CD4-positive, alpha-beta T cell treated with Interleukin-2 at 100 ng/mL for 4 hours (primary cell): ENCODE measurements around the gene RGS3.

Source experiments
- DNase-seq: peaks from one replicate; pipeline ENCODE4 v3.0.0-alpha.2; 2020; ENCODE audit warnings: low spot score

Gene RGS3

DNA sequence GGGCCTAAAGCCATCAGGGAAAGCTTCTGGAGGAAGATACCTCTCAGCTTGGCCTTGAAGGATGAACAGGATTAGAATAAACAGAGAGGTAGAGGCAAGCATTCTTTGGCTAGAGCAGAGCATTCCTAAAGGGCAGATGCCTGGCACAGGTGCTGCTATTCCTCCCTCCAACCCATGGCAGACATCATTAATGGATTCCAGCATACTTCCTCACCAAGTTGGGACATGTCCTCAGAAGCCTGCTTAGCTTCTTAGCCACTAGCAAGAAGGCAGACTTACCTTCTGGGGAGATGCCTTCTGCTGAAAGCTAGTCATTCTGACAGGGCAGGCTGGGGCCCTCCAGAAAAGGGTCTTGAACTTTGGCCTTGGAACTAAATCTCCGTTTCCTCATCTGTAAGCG lies 122.0 kb downstream of the RGS3 start:
- no peak for DNase-seq

DNA sequence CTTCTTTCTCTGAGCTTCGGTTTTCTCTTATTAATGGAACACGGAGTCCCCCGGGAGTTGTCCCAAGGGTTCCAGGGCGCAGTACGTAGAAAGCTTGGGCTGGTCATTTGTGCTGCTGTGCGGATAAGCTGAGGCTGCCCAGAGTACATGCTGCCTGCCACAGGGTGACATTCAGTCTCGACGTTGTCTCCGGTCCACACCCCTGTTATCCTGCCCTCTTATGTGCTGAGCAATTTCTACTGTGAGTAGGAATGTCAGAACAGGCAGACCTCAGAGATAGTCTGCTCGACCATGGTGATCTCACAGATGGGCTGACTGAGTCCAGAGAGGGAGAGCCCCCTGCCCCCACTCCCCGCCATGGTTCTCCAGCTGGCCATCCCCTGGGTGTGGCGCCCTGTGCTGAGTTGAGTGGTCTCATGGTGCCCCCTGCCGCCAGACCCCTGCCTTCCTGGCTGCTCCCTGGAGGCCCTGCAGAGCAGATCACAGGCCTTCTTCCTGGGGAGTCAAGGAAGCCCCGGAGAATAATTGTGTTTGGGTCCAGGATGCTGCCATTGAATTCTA lies 124.0 kb downstream of the RGS3 start:
- DNase-seq = no peak

DNA sequence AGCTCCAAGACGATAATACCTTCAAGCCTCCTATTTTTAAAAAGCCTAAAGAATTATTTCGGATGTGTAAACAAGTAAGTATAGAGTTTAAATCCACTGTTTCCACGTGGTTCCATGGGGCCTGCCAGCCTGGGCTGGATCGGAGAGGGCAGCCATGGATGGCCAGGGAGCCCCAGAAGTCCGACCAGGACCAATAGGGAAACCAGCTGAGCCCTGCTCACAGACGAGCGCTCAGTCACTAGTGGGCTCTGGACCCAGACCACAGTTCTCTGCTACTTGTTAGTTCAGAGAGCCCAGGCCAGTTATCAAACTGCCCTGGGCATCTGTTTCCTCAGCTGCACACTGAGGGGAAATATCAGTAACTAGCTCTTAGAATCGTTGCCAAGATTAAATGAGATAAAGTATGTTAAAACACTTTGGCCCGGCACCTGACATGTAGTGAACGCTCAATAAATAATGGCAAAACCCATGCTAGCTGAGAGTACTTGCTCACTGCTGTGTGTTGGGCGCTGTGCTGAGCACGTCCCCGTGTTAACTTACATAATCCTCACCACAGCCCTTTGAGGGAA lies 124.8 kb downstream of the RGS3 start:
- DNase-seq = no peak

DNA sequence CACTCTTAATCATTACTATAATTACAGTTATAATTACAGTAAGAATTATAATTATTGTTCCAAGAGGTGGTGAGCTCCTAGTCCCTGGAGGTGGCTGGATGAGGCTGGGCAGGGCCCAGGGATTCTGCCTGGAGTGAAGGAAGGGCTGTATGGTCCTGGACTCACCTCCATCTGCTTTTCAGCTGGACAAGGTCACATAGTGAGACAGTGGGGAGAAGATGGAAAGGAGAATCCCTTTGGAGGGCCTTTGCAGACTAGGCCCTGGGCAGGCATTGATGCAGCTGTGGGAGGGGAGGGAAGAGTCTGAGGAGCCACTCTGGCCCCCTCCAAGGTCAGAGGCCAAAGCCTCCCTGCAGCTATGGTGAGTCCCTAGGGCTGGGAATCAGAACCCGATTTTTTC lies 125.4 kb downstream of the RGS3 start:
- DNase-seq = no peak

DNA sequence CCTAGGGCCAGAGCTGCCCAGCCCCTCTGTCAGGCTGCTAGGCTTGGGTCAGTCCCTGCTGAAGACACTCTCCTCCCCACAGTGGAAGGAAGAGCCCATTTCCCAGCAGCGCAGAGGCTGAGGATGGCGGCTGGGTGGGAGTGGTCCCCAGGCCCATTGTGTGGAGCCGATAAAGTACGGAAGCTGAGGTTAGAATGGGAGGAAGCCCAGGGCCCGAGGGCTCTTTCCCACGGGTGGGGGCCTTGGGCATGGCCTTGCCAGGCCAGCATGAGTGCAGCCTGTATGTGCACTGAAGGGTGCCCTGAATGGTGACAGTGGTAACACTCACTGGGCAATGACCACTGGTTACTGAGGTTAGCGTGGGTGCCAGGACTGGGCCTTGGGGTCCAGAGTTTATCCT lies 125.9 kb downstream of the RGS3 start:
- no peak for DNase-seq

DNA sequence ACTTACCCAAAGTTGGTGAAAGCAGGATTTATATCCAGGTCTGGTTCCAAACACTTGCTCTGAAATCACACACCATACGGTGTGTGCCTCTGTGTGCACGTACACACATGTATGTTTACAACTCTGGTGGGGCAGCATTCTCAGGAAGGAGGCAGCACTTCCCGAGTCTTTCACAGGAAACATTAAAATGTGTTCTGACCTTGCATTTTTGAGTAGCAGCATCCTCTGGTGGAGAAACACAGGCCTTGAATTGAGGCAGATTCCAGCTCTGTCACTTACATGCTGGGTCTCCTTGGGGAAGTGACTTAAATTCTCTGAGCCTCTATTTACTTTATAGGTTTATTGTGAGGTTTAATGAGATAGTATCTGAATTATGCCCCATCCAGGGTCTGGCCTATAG lies 126.4 kb downstream of the RGS3 start:
- DNase-seq = peak; percentile 26

DNA sequence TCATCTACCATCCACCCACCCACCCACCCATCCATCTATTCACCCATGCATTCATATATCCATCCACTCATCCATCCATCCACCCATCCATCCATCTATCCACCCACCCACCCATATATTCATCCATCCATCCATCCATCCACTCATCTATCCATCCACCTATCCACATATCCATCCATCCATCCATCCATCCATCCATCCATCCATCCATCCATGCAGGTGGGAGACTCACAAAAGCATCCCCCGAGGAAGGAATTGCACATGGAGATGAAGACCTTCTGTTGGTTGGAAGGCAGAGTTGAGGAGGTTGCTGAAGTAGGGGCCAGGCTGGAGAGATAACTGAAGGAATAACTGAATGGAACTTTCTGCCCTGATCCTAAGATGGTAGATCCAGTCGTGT lies 126.9 kb downstream of the RGS3 start:
- no peak for DNase-seq

DNA sequence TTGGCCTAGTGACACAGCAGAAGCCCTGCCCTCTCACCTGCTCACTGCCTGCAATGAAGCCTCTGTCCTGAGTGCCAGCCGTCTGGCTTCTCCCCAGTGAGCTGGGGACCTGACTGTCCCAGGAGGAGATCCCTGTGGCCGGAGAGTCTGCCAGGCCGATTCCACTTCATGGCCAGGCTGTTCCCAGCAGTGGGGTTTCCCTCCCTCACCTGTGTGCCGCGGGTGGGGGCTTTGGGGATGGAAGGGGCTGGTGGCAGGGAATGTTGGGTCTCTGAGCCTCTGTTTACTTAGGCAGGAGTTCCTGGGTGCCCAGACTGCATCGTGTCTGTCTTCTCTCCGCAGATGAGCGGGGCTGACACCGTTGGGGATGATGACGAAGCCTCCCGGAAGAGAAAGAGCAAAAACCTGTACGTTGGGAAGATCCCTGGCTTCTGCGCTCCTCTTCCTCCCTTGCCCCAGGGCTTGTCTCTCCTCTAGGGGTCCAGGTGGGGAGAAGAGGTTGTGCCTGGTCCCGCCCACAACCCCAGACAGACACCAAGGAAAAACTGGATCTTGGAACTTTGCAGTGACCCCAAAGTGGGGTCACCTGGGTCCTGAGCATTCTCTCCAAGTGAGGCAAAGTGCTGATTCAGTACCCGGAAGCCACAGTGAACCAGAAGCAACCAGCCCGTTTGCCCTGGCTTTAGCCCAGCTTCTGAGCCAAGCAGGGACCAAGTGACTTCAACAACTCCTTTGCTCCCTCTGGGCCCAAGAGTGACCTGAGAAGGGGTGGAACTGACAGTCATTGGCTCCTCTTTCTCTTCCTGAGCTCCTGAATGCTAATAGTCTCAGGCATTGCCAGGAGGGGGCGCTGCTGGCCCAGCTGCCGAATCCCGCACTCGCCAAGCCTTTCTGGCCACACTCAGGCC lies 127.7 kb downstream of the RGS3 start:
- DNase-seq = peak; percentile 42

DNA sequence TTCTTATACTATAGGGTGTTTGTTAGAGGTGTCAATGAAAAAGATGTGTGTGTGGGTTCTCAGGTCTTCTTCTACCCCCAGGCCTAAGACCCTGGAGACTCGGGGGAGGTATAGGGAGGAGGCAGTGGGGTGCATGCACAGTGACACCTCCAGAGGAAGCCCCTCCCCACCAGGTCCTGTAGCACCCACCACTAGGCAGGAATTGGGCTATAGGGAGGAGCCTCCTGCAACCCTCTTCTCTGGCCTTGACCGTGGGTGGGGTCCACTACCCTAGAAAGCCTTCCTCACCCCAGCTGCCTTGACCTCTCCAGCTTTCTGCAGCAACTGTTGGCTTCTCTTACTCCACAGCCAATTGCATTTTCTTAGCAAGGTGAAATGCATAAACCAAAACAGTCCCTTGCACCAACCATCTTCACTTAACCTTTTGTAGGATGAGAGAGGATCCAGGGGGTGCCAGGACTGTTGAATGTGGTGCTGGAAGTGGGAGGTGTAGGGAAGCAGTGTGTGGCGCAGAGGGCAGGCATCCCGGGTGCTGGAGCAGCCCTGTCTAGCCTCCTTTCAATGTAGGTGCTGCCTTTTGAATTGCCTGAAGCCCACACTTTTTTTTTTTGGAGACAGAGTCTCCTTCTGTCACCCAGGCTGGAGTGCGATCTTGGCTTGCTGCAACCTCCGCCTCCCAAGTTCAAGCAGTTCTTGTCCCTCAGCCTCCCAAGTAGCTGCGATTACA lies 128.5 kb downstream of the RGS3 start:
- DNase-seq = no peak

DNA sequence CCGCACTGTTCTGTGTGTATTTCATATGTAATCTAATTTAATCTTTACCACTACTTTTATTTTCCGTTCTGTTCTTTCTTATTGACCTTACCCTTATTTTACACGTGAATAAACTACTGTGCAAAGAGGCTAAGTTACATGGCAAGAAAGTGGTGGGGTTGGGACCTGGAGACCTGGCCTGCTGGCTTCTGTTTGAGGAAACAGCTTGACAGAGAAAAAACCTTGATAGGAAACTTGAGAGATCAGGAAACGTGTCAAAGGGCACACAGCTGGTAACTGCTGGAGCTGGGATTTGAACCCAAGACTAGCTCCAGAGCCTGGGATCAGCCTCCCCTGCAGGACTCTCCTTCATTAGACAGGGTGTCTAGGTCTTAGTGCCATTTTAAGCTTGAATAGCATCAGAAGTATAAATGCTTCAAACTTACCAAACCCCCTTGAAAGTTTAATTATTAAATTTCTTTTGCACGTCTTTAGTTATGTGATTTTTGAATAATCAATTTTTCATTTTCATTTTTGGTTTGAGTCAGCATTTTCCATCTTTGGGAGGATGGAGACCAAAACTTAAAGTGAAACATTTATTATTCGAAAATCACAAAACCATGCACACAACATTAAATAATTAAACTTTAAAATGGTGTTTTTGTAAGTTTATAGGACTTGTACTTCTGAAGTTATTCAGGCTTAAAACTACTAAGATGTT lies 129.5 kb downstream of the RGS3 start:
- no peak for DNase-seq

DNA sequence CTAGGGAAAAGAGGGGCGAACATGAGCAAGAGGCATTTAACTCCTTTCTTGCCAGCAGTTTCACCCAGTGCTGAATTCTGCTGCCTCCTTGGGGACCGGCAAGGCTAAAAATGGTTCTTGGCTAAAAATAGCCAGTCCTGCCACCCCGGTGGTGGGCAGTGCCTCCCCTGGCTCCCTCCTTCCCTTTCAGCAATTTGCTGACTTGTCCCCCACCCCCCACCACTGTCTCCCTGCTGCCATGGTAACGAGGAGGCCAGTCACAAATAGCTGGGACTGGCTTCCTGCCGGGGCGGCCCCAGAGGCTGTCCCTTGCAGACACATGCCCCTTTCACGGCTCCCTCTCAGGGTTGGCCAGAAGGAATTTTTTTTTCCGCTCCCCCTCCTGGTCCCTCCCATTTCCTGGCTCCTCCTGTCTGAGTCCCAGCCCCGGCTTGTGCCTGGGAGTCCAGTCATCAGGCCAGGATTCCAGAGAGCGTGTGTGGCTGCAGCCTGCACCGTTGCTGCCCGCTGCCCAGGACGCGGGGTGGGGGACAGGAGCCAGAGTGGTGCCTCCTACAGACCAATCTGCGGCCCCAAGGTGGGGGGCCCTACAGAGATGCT lies 130.3 kb downstream of the RGS3 start:
- no peak for DNase-seq

DNA sequence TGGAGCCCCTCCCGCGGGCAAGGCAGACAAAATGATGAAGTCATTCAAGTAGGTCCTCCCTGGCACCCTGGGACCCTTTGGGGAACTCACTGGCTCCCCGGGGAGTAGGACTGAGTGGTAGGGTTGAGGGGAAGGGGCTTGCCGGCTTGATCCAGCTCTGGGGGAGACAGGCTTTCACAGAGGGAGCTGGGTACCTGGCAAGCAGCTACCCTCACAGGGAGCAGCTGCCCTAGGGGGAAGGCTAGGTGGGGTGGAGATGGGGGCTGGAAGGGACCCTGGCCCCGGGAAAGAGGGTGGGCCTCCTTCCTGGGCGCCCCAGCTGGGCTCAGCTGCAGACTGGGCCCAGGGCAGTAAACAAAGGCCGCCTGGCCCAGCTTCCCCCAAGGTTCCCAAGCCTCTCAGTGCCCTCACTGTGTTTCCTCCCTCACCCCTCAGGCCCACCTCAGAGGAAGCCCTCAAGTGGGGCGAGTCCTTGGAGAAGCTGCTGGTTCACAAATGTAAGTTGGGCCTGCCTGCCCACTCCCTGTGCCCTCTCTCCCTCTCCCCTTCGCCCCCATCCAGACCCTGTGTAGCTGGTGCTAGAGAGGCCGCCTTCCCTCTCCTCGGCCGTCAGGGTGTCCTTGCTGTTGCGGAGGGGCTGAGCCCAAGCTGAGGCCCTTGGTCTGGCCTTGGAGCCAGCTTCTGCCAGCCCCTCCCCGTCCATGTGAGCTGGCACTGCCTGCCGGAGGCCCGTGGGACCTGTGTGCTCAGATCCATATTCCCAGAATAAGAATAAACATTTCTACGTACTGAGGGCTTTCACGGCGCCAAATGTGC lies 131.2 kb downstream of the RGS3 start:
- no peak for DNase-seq

DNA sequence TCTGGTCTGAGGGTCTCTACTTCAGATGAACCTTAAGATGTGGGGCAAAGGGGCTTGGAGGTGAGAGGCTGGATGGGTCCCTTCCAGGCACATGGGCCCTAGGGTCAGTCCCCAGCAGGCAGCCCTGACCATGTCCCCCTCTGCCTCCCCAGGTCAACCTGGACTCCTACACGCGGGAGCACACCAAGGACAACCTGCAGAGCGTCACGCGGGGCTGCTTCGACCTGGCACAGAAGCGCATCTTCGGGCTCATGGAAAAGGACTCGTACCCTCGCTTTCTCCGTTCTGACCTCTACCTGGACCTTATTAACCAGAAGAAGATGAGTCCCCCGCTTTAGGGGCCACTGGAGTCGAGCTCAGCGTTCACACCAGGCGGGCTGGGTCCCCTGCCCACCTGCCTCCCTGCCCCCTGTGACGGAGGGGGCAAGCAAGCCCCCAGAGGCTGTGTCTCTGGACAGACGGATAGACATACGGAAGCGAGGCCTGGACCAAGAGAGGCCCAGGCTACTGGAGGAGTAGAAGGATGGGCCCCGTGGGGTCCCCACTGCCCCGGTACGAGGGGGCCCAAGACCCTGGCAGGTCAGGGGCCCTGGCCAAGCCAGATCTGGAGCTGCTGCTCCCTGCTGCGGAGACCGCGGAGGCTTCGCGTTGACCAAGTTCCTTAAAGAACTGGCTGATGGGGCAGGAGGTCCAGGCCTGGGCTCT lies 133.2 kb downstream of the RGS3 start:
- no peak for DNase-seq

DNA sequence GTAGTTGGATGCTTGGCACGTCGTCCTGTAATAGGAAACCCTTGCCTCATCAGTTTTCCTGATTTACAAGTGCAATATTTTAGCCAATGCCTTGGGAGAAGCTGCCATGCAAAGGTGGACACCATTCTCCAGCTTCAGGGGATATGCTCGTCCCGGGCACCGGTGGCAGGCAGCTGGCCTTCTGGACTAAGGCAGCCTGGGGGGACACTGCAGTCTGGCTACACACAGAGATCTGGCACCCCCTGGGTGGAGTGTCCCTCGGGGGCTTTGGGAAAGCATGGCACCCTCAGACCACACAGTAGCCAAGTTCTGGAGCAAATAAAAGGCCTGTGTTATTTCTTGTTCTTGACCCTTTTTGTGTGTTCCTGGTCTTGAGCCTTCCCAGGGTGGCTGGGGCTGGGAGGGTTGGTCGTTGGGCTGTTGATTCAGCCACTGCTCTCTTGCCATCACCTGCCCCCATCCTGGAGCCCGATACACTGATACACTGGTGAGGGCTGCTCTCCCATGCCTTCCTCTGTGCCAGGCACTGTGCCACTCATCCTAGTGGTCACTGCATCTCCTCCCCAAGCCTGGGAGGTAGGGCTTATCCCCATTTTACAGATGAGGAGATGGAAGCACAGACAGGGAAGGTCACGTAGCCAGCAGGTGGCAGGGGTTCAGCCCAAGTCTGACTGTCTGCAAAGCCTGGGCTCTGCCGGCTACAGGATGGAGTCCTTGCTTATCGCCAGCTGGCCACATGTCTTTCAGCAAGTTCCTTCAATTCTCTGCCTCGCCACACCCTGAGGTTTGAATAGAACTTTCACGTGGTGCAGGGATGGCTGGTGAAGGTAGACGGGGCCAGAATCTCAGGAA lies 134.1 kb downstream of the RGS3 start:
- no peak for DNase-seq

DNA sequence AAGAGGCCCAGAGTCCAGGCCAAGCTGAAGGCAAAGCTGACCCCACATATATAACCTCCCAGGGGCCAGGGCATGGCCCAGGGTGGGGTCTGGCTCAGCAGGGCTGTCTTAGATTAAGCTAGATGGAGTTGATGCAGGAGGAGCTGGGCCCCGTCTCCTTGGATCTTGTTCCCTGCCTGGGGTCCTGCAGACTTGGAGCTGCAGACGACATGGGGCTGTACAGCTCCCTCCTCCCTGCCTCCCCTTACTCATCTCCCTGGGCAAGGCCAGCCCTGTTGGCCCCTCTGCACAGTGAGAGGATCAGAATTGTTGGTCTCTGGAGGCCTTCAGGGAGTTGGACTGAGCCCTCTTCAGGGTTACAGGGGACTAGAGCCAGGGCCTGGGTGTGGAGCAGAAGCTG lies 134.9 kb downstream of the RGS3 start:
- DNase-seq = no peak

DNA sequence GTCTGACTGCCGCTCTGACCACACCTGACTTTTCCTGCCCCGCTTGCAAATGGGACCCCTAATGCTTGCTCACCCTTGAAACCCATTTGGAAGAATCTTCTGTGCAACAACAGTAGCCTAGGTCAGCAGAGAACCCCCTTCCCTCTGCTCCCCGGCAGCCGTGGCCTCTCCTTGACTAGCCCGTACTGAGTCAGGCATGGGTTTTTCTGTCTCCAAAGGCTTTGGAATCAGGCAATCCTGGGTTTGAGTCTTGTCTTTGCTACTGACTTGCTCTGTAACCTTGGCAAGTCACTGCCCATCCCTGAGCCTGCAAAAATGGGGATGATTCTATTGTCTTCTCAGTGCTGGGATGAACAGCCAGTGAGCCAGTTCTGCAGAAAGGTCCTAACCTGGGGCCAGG lies 135.4 kb downstream of the RGS3 start:
- no peak for DNase-seq

DNA sequence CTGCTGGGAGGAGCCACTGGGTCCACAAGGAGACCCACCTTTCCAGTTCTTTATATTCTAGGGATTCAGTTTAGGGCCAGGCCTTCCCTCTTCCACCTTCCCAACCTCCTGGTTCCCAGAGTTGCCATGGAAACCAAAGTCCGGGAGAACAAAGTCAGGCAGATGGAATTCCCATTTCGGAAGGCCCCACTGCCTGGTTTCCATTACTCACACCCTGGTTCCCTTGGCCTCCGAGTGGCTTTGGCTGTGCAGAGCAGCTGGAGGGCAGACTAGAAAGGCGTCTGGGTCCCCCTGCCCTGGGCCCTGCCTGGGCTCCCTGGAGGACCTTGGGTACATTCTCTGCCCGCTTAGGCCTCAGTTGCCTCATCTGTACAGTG lies 136.1 kb downstream of the RGS3 start:
- no peak for DNase-seq

DNA sequence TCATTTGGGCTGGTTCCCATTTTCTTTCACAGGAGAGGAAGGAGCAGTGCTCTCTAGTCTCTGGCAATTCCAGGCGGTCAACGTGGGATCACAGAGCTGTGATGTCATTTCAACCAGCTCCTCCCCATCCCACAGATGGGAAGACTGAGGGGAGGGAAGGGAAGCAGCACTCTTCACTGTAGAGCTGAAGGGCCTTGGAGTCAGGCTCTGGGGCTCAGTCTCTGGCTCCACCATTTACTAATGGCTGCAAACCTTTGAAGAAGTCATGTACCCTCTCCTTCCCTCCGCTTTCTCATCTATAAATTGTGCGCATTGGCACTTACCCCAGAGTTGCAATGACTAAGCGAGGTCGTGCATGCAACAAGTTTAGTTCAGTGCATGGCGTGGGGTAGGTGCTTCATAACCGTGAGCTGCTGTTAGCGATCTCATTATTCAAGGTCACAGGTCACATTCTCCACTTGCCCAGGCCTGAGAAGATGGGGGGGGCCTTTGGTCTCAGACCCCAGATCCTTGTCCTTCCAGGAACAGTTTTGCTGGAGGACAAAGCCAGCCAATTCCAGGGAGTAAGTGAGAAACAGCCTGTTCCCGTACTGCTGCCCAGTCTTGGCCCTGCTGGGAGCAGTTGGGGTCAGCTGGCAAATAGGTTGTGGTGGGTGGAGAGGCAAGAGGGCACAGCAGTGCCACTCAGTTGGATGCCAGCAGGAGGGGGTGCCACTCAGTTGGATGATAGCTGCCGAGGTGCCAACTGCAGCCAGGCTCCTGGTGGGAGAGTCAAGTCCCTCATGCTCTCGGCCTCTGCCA lies 136.7 kb downstream of the RGS3 start:
- no peak for DNase-seq
